ENCODE data around the gene GRIP2.
A peak's percentile ranks its signal among the peaks of the same experiment; 100 is the strongest.

GRIP2 gene

DNA sequence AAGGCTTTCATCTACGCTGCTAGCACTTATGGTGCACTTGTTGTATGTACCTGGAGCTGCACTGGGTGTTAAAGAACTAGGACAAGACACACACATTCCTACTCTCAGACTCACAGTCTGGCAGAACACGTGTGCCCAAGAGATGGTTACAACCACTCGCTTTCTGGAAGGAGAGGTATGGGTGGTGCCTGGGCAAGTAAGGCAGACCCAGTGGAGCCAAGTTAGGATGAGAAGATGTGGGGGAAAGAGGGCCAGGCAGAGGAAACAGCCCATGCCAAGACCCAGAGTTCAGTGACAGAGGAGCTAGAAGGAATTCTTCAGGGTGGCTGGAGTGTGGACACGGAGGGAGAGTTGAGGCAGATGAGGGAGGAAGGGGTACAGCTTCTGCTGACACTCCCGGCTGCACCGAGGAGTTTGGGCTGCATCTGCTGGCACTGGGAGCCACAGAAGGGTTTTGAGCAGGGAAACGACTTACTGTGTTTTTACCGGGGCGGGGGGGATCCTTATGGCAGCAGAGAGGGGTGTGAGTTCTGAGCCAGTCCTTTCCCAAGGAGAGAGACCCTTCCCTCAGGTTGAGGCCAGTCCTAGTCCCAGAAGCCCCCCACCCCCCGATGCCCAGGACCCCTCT is 59.0 kb downstream of the GRIP2 start:
- no peak for DNase-seq

DNA sequence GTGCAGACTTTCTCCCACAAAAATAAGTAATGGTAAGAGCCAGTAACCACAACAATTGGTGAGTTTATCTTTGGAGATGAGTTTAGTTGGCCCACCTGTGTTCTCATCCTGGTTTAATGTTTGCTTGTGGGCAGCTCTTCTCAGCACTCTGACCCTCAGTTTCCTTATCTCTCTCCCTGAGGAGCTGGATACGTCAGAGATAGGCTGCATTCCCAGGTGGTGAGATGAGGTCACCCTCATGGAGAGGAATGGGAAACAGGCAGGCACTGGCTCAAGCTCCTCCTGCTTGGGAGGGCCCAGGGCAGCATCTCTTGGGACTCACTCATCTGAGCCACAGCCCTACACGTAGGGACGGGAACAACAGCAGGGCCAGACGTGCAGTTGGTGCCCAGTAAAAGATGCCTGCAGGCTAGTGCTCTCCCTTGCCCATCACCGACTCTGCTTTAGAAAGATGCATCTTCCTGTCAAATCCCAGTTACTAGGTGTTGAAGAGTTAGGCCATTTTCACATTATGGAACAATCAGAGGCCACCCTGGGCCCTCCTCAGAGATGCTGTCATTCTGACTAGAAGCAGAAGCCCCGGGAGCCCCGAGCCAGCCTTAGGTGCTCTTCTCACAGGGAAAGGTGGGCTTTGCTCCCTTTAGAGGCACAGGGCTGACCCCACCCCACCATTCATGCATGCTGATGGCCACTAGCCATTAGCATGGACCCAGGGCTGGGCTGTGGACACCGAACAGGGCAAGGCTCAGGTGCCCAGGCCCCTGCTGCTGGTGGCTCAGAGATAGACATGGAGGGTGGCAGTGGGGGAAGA is 59.7 kb downstream of the GRIP2 start:
- no peak for DNase-seq

GRCh38 chr3:14479591-14479990 is 60.6 kb downstream of the GRIP2 start:
- DNase-seq = no peak

DNA sequence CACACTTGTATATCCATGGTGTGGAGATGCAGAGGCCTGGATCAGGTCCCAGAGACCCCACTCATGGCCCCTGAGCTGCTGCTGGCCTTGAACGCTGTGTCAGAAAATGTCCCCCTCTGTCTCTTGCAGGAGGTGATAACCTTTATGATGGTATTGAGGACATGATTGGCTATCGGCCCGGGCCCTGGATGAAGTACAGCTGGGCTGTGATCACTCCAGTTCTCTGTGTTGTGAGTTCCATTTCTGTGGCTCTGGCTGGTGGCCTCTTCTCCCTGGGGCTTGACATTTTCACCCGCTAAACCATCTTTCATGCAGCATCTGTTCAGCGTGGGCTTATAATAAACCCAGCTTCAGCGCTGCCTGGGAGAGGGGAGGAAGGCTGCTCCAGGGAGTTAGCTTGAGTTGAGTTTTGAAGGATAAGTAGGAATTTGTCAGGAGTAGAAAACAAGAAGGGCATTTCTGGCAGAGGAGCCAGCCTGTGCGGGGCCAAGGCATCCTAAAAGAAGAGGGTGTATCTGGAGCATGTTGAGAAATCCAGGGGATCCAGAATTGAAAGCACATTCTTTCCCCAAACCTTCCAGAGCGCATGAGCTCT is 61.1 kb downstream of the GRIP2 start:
- DNase-seq = no peak

- DNase-seq = no peak
These were observed 62.7 kb downstream of the GRIP2 start for GRCh38 chr3:14477311-14477935.

DNA sequence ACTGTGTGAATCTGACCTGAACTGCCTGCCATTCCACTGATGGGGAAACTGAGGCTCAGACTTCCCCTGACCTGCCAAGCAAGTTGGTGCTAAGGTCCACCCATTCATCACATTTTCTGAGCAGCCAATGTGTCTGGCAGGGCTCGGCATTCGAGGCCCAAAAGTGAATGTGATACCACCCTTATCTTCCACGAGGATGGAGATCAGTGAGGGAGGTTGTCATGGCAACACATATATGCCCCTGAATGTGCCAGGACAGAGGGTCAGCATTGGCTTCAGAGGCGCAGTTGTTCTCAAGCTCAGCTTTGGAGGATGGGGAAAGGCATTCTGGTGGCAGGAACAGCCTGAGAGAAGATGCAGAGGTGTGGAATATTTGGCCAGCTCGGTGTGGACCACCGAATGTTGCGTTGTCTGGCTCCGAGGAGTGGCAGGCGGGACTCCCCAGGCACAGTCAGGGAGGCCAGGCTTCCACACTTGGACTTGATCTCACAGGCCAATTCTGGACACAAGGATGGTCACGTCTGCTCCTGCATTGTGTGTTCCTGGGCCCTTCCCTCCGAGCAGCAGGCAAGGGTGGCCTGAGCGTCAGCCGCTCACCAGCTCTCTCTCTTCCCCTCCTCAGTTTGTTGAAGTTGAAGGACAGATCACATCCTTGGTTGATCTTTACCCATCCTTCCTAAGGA is 63.4 kb downstream of the GRIP2 start:
- DNase-seq = no peak

GRCh38 chr3:14475621-14476020 is 64.5 kb downstream of the GRIP2 start:
- no peak for DNase-seq

DNA sequence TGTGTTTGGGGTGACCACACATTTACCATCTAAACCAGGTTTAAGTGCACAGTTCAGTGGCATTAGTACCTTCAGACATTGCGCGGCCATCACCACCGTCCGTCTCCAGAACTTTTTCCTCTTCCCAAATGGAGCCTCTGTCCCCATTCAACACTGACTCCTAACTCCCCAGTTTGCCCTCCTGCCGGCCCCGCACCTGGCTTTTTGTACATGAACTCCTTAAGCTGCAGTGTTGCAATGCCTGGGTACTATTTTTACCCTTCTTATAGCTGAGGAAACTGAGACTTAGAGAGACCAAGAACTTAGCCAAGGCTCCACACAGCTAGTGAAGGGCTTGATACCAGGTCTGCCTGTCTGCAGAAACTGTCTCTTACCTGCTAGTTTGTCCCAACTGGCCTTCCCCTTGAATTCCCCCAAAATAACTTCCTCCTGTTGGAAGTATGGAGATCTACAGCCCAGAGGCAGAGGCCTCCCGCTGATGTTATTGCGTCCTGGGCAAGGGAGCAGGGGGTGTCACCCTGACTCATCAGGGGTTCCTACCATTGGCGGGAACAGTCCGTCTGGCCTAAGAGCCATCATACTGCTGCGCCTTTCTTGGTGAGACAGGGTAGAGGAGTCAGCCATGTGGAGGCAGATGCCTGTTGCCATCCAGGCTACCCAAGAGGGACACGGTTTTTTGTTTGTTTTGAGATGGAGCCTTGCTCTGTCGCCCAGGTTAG is 65.6 kb downstream of the GRIP2 start:
- DNase-seq = no peak

- DNase-seq = no peak
These were observed 66.7 kb downstream of the GRIP2 start for GRCh38 chr3:14473411-14473891.

GRCh38 chr3:14472471-14473351 is 67.4 kb downstream of the GRIP2 start:
- DNase-seq = no peak

GRCh38 chr3:14471690-14472089 is 68.5 kb downstream of the GRIP2 start:
- DNase-seq = no peak

DNA sequence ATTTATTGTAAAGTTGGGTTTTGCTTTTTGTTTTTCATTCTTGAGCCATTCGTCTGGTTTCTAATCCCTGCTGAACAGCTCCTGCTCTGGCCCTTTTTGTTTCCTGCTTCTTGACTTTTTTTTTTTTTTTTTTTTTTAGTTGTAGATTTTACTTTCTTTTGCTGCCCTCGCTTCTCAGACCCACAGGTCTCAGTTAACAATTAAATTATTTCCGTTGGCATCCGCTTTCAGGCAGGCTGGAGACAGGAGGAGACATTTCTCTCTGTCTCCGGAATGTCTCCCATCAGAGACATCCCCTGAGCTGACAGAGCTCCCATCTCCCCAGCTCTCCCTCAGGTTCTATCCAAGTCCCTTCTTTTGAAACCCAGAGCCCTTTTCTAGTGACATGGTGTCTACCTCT is 69.1 kb downstream of the GRIP2 start:
- no peak for DNase-seq

DNA sequence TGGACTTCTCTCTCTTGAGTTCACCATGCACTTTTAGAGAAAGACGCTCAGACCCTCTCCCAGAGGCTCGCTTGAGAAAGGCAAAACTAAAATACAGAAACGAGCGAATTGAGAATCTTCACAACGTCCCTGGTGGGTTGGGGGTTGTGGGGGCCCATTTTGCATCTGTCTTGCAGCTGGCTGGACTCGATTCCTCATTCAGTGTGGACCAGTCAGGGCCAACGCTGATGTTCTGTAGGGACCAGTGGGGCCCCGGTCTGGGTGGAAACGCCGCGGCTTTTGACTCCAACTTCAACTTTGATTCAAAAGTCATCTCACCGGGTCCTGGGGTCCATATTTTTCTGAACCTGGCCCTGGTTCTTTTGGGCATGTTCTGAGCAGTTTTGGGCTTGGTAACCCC is 69.7 kb downstream of the GRIP2 start:
- no peak for DNase-seq

DNA sequence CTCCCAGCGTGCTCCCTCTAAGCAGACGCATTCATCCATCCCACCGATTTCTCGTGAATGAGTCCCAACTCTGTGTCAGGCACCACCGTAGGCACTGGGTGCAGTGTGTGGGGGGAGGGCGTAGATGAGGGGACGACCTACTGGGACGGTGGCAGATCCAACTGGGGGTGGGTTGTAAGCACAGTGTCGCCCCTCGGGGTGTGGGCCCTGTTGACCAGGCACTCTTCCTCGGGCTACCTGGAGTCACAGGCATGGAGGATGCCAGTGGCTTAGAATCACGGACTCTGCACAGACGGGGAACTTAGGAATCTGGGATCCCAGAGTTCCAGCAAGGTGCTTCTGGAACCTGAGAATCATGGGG is 71.5 kb downstream of the GRIP2 start:
- no peak for DNase-seq

DNA sequence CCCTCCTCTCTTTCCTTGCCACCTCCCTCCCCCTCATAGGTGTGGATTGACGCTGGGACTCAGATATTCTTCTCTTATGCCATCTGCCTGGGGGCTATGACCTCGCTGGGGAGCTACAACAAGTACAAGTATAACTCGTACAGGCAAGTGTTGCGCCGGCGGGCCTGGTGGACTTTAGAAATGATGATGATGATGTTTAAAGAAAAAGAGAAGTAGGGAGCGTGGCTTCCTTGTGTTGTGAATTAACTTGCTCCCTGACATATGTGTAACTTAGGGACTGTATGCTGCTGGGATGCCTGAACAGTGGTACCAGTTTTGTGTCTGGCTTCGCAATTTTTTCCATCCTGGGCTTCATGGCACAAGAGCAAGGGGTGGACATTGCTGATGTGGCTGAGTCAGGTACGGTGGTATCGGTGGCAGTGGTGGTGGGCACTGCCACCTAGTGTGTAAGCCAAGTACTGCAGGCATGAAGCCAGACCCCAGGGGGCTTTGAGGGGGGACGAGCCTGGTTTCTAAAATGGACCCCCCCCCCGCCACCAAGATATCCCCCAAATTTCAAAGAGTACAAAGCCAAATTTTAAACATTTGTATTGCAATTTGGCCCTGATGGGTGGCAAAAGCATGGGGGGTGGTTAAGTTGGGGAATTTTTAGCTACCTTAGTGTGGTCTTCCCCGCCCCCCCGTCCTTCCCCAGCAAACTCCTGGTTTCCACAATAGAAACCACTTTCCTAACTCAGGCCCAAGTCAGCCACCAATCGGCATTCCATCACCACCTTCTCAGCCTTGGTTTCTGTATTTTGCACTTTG is 72.1 kb downstream of the GRIP2 start:
- peak in 1 of 2 donors; percentile 38 for DNase-seq

- DNase-seq = no peak
These were observed 73.8 kb downstream of the GRIP2 start for GRCh38 chr3:14466179-14466903.

DNA sequence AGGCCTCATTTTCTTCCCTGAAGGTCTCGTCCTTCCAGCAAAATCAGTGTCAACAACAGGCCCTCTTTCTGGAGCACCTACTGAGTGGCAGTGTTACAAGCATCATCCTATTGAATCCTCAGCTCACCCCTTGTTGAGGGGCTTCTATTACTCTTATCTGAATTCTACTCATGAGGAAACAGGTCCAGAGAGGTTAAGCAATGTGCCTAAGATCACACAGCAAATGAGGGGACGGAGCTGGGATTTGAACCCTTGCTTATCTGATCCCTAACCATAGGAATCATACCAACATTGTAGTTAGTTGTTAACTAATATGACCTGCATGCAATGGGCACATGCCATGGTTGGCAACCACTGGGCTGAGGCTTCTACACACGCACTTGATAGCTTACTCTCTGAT is 74.7 kb downstream of the GRIP2 start:
- DNase-seq = no peak

DNA sequence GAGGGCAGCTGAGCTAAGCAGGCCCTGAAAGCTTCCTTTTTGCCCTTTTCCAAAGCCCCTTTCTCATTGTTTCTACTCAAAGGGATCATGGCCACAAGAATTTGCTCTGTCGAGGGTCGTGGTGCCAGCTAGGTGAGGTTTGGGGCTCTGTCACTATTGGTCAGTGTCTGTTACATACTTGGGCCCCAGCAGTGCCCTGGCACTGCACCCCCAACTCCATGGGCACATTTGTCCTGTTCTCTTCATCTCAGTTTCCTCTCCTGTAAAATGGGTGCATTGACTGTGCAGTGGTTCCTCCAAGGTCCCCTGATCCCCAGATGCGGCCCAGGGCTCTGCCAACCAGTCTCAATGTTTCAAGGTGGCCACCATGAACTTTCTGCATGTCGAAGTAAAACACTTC is 75.6 kb downstream of the GRIP2 start:
- DNase-seq = no peak

GRCh38 chr3:14464141-14464465 is 76.0 kb downstream of the GRIP2 start:
- DNase-seq = no peak
